Prostate gland (tissue), 2 donors: Measurements from ENCODE around the gene RAB13. TPM values are rescaled to one million over a fixed set of nuclear protein-coding genes. Genes with fewer than 3 reads are reported as not detected.
"Not testable (repeated sequence)": the region's sequence is repeated elsewhere in the genome, so short reads cannot be mapped to it uniquely, and the experiment has no call there.

ENCODE experiments used
- DNase-seq: peaks from one replicate; pipeline ENCODE4 v3.0.0-alpha.2; 2019; ENCODE audit warnings: low spot score
- H3K27ac ChIP-seq, 2 donors: fragments of 200-600 bp; sonication (generic); 2 replicates each; pipeline ENCODE4 v1.5.1; 2017 to 2019
- H3K27me3 ChIP-seq: fragments of 200-600 bp; sonication (generic); replicated peaks from 2 replicates; pipeline ENCODE4 v1.5.1; 2019; ENCODE audit not compliant: insufficient read depth
- H3K36me3 ChIP-seq, 2 donors: fragments of 200-600 bp; sonication (generic); 1 replicate in 1 of 2; 2 replicates in 1 of 2; pipeline versions ENCODE4 v1.5.1 to v1.8.1; 2017 to 2019
- H3K4me1 ChIP-seq: fragments of 200-600 bp; sonication (generic); replicated peaks from 2 replicates; pipeline ENCODE4 v1.5.1; 2019
- H3K4me3 ChIP-seq, 2 donors: fragments of 200-600 bp; sonication (generic); 2 replicates each; pipeline ENCODE4 v1.5.1; 2017 to 2019
- H3K9me3 ChIP-seq: fragments of 200-600 bp; sonication (generic); 2 replicates; pipeline ENCODE4 v1.5.1; 2017
- CTCF ChIP-seq, 4 experiments: fragments of 200-600 bp in 2 of 4; fragments of 450-650 bp in 2 of 4; sonication (generic) in 2 of 4; IDR thresholded peaks; 1 replicate in 3 of 4; 2 replicates in 1 of 4; pipeline ENCODE4 v1.5.1; 2016 to 2019; ENCODE audit warnings: antibody characterized with exemption in 4 of 4, mild to moderate bottlenecking in 2 of 4, moderate library complexity in 2 of 4
- POLR2A ChIP-seq: fragments of 450-650 bp; IDR thresholded peaks from one replicate; pipeline ENCODE4 v1.6.1; 2016; ENCODE audit warnings: antibody characterized with exemption, mild to moderate bottlenecking
- POLR2AphosphoS5 ChIP-seq: sonication (generic); formaldehyde crosslinking; IDR thresholded peaks from one replicate; pipeline ENCODE4 v1.6.1; 2017; ENCODE audit warnings: antibody characterized with exemption
- WGBS: methylation state at CpG from one replicate; pipeline ENCODE4 v1.1.5; 2018; 5-methylcytosine and 5-hydroxymethylcytosine counted together
- intact Hi-C: fragments of 100-400 bp; cut with DNase I; formaldehyde crosslinking; loops from one replicate; pipeline ENCODE4 v1.14.2; 2022
- total RNA-seq, 2 donors: library from RNA; depleted of rRNA; stranded (reverse); fragments of >200 nt; gene quantifications; one replicate each; pipeline ENCODE4 v1.1.0, GENCODE V29; 2016

The RAB13 gene
- total RNA-seq, 2 donors from 2014 or later = 49.1 to 49.3 TPM

GRCh38 chr1:153985341-153985912 is 712 bp downstream of the RAB13 start:
- TF ChIP-seq POLR2AphosphoS5 (no peak), CTCF (IDR thresholded peaks at IDR 0.05) (no peak), POLR2A (peak; percentile 18)
- Histone ChIP-seq H3K9me3 (no peaks in the 10 kb centered on the region), H3K4me1 (no peaks in the 10 kb centered on the region), H3K27me3 (no peaks in the 10 kb centered on the region), H3K27ac (peak overlapping the region; percentile 89 to 95), H3K4me3 (peak overlapping the region; percentile 40 to 63), H3K36me3 (no peaks in the 10 kb centered on the region)
- 11% methylated on average over 7 of the region's 7 CpGs for WGBS
- intact Hi-C loops = loop anchor here (5.0 kb wide), 3 partner anchors 38 to 308 kb away; partner anchors contain the start of genes DENND4B and NPR1
- no peak for DNase-seq

GRCh38 chr1:153984123-153984894 is 1.8 kb downstream of the RAB13 start:
- DNase-seq = no peak
- TF ChIP-seq POLR2A (no peak), CTCF (IDR thresholded peaks at IDR 0.05) (no peak), POLR2AphosphoS5 (no peak)
- intact Hi-C loops = no loop called here
- WGBS = 64% methylated on average over 6 of the region's 6 CpGs
- Histone ChIP-seq H3K36me3 (no peaks in the 10 kb centered on the region), H3K4me1 (no peaks in the 10 kb centered on the region), H3K27me3 (no peaks in the 10 kb centered on the region), H3K9me3 (no peaks in the 10 kb centered on the region), H3K27ac (peak overlapping the region in 1 of 2 donors; percentile 89), H3K4me3 (no peak overlapping the region)

GRCh38 chr1:153981735-153982134 is 4.4 kb downstream of the RAB13 start:
- H3K4me3 ChIP-seq, H3K27me3 ChIP-seq, DNase-seq, H3K36me3 ChIP-seq, H3K4me1 ChIP-seq, intact Hi-C loops, H3K27ac ChIP-seq, H3K9me3 ChIP-seq: not testable (repeated sequence)
- 98% methylated on average over 2 of the region's 2 CpGs for WGBS

GRCh38 chr1:153979091-153979490 is 7.0 kb downstream of the RAB13 start:
- H3K9me3 ChIP-seq, intact Hi-C loops, H3K27ac ChIP-seq, H3K4me3 ChIP-seq, H3K4me1 ChIP-seq, DNase-seq, H3K27me3 ChIP-seq, H3K36me3 ChIP-seq: not testable (repeated sequence)
- WGBS = 92% methylated on average over 12 of the region's 12 CpGs

- peak overlapping the region; percentile 96 to 98 for H3K4me3 ChIP-seq
- TF ChIP-seq POLR2AphosphoS5 (no peak), CTCF (IDR thresholded peaks at IDR 0.05) (no peak), POLR2A (no peak)
- no peaks in the 10 kb centered on the region for H3K36me3 ChIP-seq
- peak overlapping the region; percentile 96 for H3K27ac ChIP-seq
- H3K9me3 ChIP-seq = no peaks in the 10 kb centered on the region
- no peak for DNase-seq
- intact Hi-C loops = no loop called here
- H3K27me3 ChIP-seq = no peaks in the 10 kb centered on the region
- 62% methylated on average over 9 of the region's 9 CpGs for WGBS
- no peaks in the 10 kb centered on the region for H3K4me1 ChIP-seq
These were observed 7.7 kb downstream of the RAB13 start for GRCh38 chr1:153978274-153978909.
